Activated naive CD4-positive, alpha-beta T cell treated with anti-CD3 and anti-CD28 coated beads, Interleukin-2, amount 50 U/mL, for 16 hours (primary cell): ENCODE data around the gene BEAN1.
"Not testable (repeated sequence)": the region's sequence is repeated elsewhere in the genome, so short reads cannot be mapped to it uniquely, and the experiment has no call there.

Source experiments
- DNase-seq: peaks from one replicate; pipeline ENCODE4 v3.0.0-alpha.2; 2020

Gene BEAN1

GRCh38 chr16:66512272-66513110, 85.4 kb downstream of the BEAN1 start:
- DNase-seq: no peak

GRCh38 chr16:66513111-66513723, 86.1 kb downstream of the BEAN1 start:
- no peak for DNase-seq

- DNase-seq: not testable (repeated sequence)
Measured at GRCh38 chr16:66514391-66514790, 87.3 kb downstream of the BEAN1 start.

GRCh38 chr16:66514980-66515595, 88.0 kb downstream of the BEAN1 start:
- not testable (repeated sequence) for DNase-seq

GRCh38 chr16:66515596-66516508, 88.8 kb downstream of the BEAN1 start:
- DNase-seq: no peak

GRCh38 chr16:66516509-66516807, 89.4 kb downstream of the BEAN1 start:
- no peak for DNase-seq

DNA sequence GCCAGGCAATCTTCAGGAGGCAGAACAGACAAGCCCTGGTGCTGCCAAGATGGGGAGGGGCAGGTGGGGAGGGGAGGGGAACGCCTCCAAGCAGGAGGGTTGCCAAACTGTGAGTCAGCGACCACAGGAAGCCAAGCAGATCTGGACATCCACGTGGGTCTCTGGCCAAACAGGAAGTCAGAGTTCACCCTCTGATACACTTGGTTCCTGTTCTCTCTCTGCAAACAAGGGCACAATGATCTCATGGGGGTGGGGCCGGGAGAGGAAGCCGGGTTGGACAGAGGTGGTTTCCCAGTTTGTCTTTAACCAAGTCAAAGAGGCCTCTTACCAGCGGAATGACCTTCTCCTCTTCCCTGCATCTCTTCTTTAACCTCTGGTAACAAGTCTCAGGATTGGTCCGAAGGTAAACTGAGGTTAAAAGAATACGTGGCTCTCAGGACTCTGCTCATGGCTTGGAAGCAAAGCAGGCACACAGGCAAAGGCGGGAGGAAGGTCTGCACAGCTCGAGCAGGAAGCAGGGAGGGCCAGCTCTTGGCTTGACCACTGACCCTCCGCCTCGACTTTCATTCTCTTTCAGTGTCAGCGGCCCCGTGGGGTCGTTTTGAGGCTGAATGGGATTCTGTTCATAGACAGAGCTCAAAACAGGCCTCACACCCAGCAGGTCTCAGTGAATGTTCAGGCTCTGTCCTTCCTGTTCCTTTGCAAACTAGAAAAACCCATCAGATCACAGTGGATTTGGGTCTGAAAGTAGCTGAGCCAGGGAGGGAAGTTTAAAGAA, 89.9 kb downstream of the BEAN1 start:
- peak; percentile 47 for DNase-seq

- no peak for DNase-seq
Measured at GRCh38 chr16:66517586-66518263, 90.6 kb downstream of the BEAN1 start.

GRCh38 chr16:66519482-66520373, 92.6 kb downstream of the BEAN1 start:
- no peak for DNase-seq

GRCh38 chr16:66520406-66521170, 93.5 kb downstream of the BEAN1 start:
- no peak for DNase-seq

- no peak for DNase-seq
Measured at GRCh38 chr16:66521252-66521713, 94.2 kb downstream of the BEAN1 start.

GRCh38 chr16:66521951-66522771, 95.1 kb downstream of the BEAN1 start:
- DNase-seq: peak; percentile 85

GRCh38 chr16:66522816-66523590, 95.9 kb downstream of the BEAN1 start:
- no peak for DNase-seq

DNA sequence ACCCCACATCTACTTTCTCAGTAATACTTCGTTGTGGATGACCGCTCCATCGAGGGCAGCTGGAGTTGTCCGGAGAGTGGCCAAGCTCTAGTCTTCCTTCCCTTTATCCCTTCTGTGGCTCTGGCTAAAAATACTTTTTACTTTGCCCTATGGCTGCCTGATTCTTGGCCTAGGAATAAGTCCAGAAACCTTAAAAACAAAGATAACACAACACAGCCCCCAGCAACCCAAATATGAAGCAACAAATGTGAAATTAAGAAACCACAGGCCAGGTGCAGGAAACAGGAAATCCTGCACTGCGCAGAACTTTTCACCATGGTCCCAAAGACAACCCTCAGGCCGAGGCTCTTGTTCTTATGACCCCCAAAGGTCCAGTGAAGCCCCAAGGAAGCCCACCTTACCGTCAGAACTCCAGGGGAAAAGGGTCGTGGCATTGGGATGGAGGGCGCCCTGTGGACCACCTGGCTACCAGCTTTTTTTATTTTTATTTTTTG, 96.8 kb downstream of the BEAN1 start:
- DNase-seq: no peak

GRCh38 chr16:66524601-66525164, 97.6 kb downstream of the BEAN1 start:
- DNase-seq: no peak

GRCh38 chr16:66525396-66526180, 98.5 kb downstream of the BEAN1 start:
- DNase-seq: no peak

DNA sequence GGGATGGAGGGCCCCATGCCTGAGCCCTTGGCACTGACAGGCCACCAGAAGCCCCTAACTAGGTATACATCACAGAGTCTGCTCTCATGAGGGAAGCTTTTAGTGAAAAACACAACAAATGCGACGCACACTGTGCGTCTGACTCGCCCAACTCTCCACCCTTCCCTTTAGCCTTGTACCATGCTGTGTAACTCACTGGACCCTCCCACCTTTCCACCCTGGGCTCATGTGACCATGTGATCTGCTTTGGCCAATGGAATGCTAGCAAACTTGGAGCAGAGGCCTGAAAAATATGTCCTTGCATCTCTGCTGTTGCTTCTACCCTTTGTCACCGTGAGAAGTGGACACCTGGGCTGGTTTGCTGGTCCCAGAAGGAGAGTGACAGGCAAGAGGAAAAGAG, 101.2 kb downstream of the BEAN1 start:
- DNase-seq: no peak
